Heart left ventricle (tissue), 16 donors: Measurements from ENCODE around the gene KCNAB1. TPM values are rescaled to one million over a fixed set of nuclear protein-coding genes. Genes with fewer than 3 reads are reported as not detected.

Source experiments
- ATAC-seq, 4 donors: fragments of 200-7000 bp; cut with Tn5 transposase; one replicate each; pipeline ENCODE4 v1.9.1; 2020 to 2022; ENCODE audit warnings: moderate library complexity in 4 of 4, mild to moderate bottlenecking in 3 of 4, moderate number of reproducible peaks in 1 of 4
- DNase-seq, 5 donors: peaks; one replicate each; pipeline ENCODE4 v3.0.0-alpha.2; 2020
- H3K27ac ChIP-seq, 12 donors: fragments of 200-600 bp; sonication (generic) in 4 of 12; one replicate each; pipeline versions ENCODE4 v1.5.0 to v1.8.0; 2016 to 2022; ENCODE audit warnings: mild to moderate bottlenecking in 2 of 12
- H3K27me3 ChIP-seq, 9 donors: fragments of 200-600 bp; sonication (generic) in 2 of 9; one replicate each; pipeline versions ENCODE4 v1.5.1 to v1.8.0; 2016 to 2022; ENCODE audit warnings: mild to moderate bottlenecking in 3 of 9
- H3K36me3 ChIP-seq, 9 donors: fragments of 200-600 bp; sonication (generic) in 2 of 9; one replicate each; pipeline versions ENCODE4 v1.5.0 to v1.8.0; 2018 to 2022; ENCODE audit warnings: mild to moderate bottlenecking in 2 of 9
- H3K4me1 ChIP-seq, 12 donors: fragments of 200-600 bp; sonication (generic) in 4 of 12; one replicate each; pipeline versions ENCODE4 v1.5.0 to v1.8.0; 2016 to 2022; ENCODE audit warnings: mild to moderate bottlenecking in 3 of 12
- H3K4me3 ChIP-seq, 12 donors: fragments of 200-600 bp; sonication (generic) in 4 of 12; one replicate each; pipeline versions ENCODE4 v1.5.0 to v1.8.0; 2017 to 2022; ENCODE audit warnings: mild to moderate bottlenecking in 9 of 12, moderate library complexity in 4 of 12
- H3K9me3 ChIP-seq, 12 donors: fragments of 200-600 bp; sonication (generic) in 4 of 12; one replicate each; pipeline versions ENCODE4 v1.5.0 to v1.8.0; 2016 to 2022; ENCODE audit warnings: mild to moderate bottlenecking in 1 of 12
- CTCF ChIP-seq, 12 donors: fragments of 200-600 bp; sonication (generic) in 4 of 12; IDR thresholded peaks; one replicate each; pipeline versions ENCODE4 v1.5.0 to v1.8.0; 2018 to 2022; ENCODE audit warnings: antibody characterized with exemption in 12 of 12, mild to moderate bottlenecking in 5 of 12
- POLR2A ChIP-seq, 2 donors: fragments of 450-650 bp; IDR thresholded peaks; one replicate each; pipeline ENCODE4 v1.6.1; 2017; ENCODE audit warnings: antibody characterized with exemption in 2 of 2, mild to moderate bottlenecking in 2 of 2, moderate library complexity in 2 of 2
- whole genome bisulfite sequencing, 4 donors: extraction: QIAGEN DNeasy Blood & Tissue Kit in 2 of 4; methylation state at CpG; one replicate each; pipeline versions ENCODE4 v1.1.5 to v1.1.7; 2013 to 2018; 5-methylcytosine and 5-hydroxymethylcytosine counted together
- intact Hi-C, 10 donors: fragments of 100-400 bp; cut with DNase I; formaldehyde crosslinking; loops; one replicate each; pipeline versions ENCODE4 v1.11.1 to v1.14.2; 2022
- polyA plus RNA-seq, 2 donors: library from polyadenylated mRNA; stranded (reverse); fragments of 200-250 nt; gene quantifications; one replicate each; pipeline ENCODE4 v1.2.3, GENCODE V29; 2013
- total RNA-seq, 9 donors: library from RNA; depleted of rRNA in 2 of 9; stranded (reverse); fragments of >200 nt in 2 of 9; fragmentation: NEBNext Ultra II Directional in 3 of 9; extraction: Animal tissue kit (Norgen Biotek cat#: 25700) in 3 of 9; gene quantifications; one replicate each; pipeline versions ENCODE4 v1.1.0 to v1.2.4, GENCODE V29; 2016 to 2023
- donor health status: ischemic (EF 13 %, LVEDD 7.1; RV severe dilation, severe dysfunction).
- donor health status: healthy with polysubstance abuse.
- donor health status: DM: no; HTN: yes; CAD: no.
- donor health status: DM: no; HTN: no; CAD: no.
- donor health status: ischemic (EF 25% LVEDD 6.9; RV normal size, moderate dysfunction).
- donor health status: ischemic (EF 25% LVEDD 5.7; RV mildly dilated, moderate dysfunction).
- donor health status: healthy.
- donor health status: DM: yes; HTN: yes; CAD: no.
- donor health status: ischemic (EF 35%, LVEDD 5.7; RV mildly dilated, moderate dysfunction).
- donor health status: nonischemic (EF 11% LVEDD 7.7; RV severe dilation, severe dysfunction).
- donor health status: DM: yes; HTN: yes; CAD: no.
- donor health status: PGD.
- donor health status: ischemic (EF 29% LVEDD 5.4; RV normal size, mild dysfunction).
- donor health status: nonischemic (EF 23%, LVEDD 6.1; RV moderate dilation, normal function).

KCNAB1 gene
- total and polyA plus RNA-seq, 11 donors, result 1.1 to 3.5 (median 2.3) TPM

GRCh38 chr3:156145866-156146265, 25.5 kb downstream of the KCNAB1 start:
- WGBS, 4 donors, result 69 to 78% (median 71%) methylated on average over 4 of the region's 4 CpGs
- Histone ChIP-seq H3K36me3 (no peaks in the 10 kb centered on the region), H3K27me3 (no peaks in the 10 kb centered on the region), H3K4me3 (no peak overlapping the region), H3K27ac (peak overlapping the region in 1 of 12 donors; percentile 32), H3K9me3 (no peaks in the 10 kb centered on the region), H3K4me1 (peaks cover 0 to 25% (median 17%) of the 10 kb centered on the region in 12 donors)
- intact Hi-C loops, result loop anchor here in 3 of 10 donors (5.0 to 10.0 kb wide), 4 partner anchors 101 to 991 kb away; no protein-coding TSS in a partner anchor
- DNase-seq (no peak), ATAC-seq (no peak)
- TF ChIP-seq CTCF (IDR thresholded peaks at IDR 0.05) (no peak), POLR2A (IDR thresholded peaks at IDR 0.05) (no peak)

- no peaks in the 10 kb centered on the region for H3K36me3 ChIP-seq
- H3K9me3 ChIP-seq, result no peaks in the 10 kb centered on the region
- DNase-seq (no peak), ATAC-seq (peak in 1 of 4 donors; percentile 31)
- H3K4me3 ChIP-seq, result peak overlapping the region in 2 of 12 donors; percentile 10 to 19
- H3K27ac ChIP-seq, result peak overlapping the region in 11 of 12 donors; percentile 10 to 81 (median 54)
- H3K4me1 ChIP-seq, result peaks cover 0 to 38% (median 17%) of the 10 kb centered on the region in 12 donors
- TF ChIP-seq POLR2A (IDR thresholded peaks at IDR 0.05) (no peak), CTCF (IDR thresholded peaks at IDR 0.05) (no peak)
- intact Hi-C loops, result loop anchor here in 3 of 10 donors (5.0 to 10.0 kb wide), 4 partner anchors 104 to 989 kb away; no protein-coding TSS in a partner anchor
- H3K27me3 ChIP-seq, result no peaks in the 10 kb centered on the region
These were observed 28.1 kb downstream of the KCNAB1 start for GRCh38 chr3:156148345-156148945.

- DNase-seq (peak in 2 of 5 donors; percentile 18 to 37), ATAC-seq (peak; percentile 32 to 69 (median 58))
- no peaks in the 10 kb centered on the region for H3K9me3 ChIP-seq
- 13 to 21% (median 16%) methylated on average over 8 of the region's 8 CpGs for WGBS, 4 donors
- H3K27me3 ChIP-seq, result no peaks in the 10 kb centered on the region
- H3K36me3 ChIP-seq, result no peaks in the 10 kb centered on the region
- intact Hi-C loops, result loop anchor here in 3 of 10 donors (5.0 to 10.0 kb wide), 4 partner anchors 104 to 988 kb away; no protein-coding TSS in a partner anchor
- H3K4me3 ChIP-seq, result peak overlapping the region in 3 of 12 donors; percentile 3 to 19 (median 10)
- H3K4me1 ChIP-seq, result peaks cover 0 to 38% (median 17%) of the 10 kb centered on the region in 12 donors
- TF ChIP-seq CTCF (IDR thresholded peaks at IDR 0.05) (no peak), POLR2A (IDR thresholded peaks at IDR 0.05) (peak in 1 of 2 donors; percentile 38)
- H3K27ac ChIP-seq, result peak overlapping the region; percentile 10 to 81 (median 51)
These were observed 28.6 kb downstream of the KCNAB1 start for GRCh38 chr3:156148946-156149381.

GRCh38 chr3:156149876-156150275, 29.5 kb downstream of the KCNAB1 start:
- Histone ChIP-seq H3K4me3 (no peak overlapping the region), H3K27me3 (no peaks in the 10 kb centered on the region), H3K9me3 (no peaks in the 10 kb centered on the region), H3K27ac (peak overlapping the region; percentile 9 to 81 (median 51)), H3K36me3 (no peaks in the 10 kb centered on the region), H3K4me1 (peaks cover 0 to 38% (median 17%) of the 10 kb centered on the region in 12 donors)
- ATAC-seq (no peak), DNase-seq (no peak)
- WGBS, 4 donors, result 60 to 76% (median 65%) methylated on average over 3 of the region's 3 CpGs
- intact Hi-C loops, result loop anchor here (2.0 to 10.0 kb wide), 20 partner anchors 105 to 987 kb away; partner anchors contain the start of gene TIPARP (in 2 of the 10)
- TF ChIP-seq CTCF (IDR thresholded peaks at IDR 0.05) (no peak), POLR2A (IDR thresholded peaks at IDR 0.05) (no peak)
